Vagina (tissue), 2 donors: ENCODE data around the gene ERICH4. TPM values are rescaled to one million over a fixed set of nuclear protein-coding genes. Genes with fewer than 3 reads are reported as not detected.

Experiments
- DNase-seq, 2 donors: peaks; one replicate each; pipeline ENCODE4 v3.0.0-alpha.2; 2017; ENCODE audit errors: extremely low spot score in 2 of 2
- H3K27ac ChIP-seq: fragments of 200-600 bp; sonication (generic); one replicate; pipeline ENCODE4 v1.5.1; 2019
- H3K27me3 ChIP-seq: fragments of 200-600 bp; sonication (generic); one replicate; pipeline ENCODE4 v1.5.1; 2019
- H3K36me3 ChIP-seq, 2 donors: fragments of 200-600 bp; sonication (generic); one replicate each; pipeline ENCODE4 v1.5.1; 2017 to 2019
- H3K4me1 ChIP-seq: fragments of 200-600 bp; sonication (generic); one replicate; pipeline ENCODE4 v1.5.1; 2019
- H3K4me3 ChIP-seq, 2 donors: fragments of 200-600 bp; sonication (generic); 1 replicate in 1 of 2; 2 replicates in 1 of 2; pipeline ENCODE4 v1.5.1; 2016 to 2019
- H3K9me3 ChIP-seq: fragments of 200-600 bp; sonication (generic); one replicate; pipeline ENCODE4 v1.5.1; 2019
- POLR2A ChIP-seq, 2 donors: fragments of 450-650 bp; IDR thresholded peaks; one replicate each; pipeline ENCODE4 v1.6.1; 2017; ENCODE audit warnings: antibody characterized with exemption in 2 of 2, mild to moderate bottlenecking in 2 of 2, moderate library complexity in 2 of 2
- POLR2AphosphoS5 ChIP-seq, 2 donors: sonication (generic); formaldehyde crosslinking; IDR thresholded peaks; one replicate each; pipeline ENCODE4 v1.9.0; 2017; ENCODE audit warnings: antibody characterized with exemption in 2 of 2, mild to moderate bottlenecking in 2 of 2, low read depth in 1 of 2; ENCODE audit not compliant: insufficient read depth in 1 of 2
- intact Hi-C: fragments of 100-400 bp; cut with DNase I; formaldehyde crosslinking; loops from one replicate; pipeline ENCODE4 v1.15.1; 2023
- total RNA-seq: library from RNA; depleted of rRNA; stranded (reverse); fragments of >200 nt; gene quantifications from one replicate; pipeline ENCODE4 v1.2.3, GENCODE V29; 2016
- TF ChIP-seq, protein P1 (sequence below), 3 experiments: fragments of 450-650 bp in 2 of 3; fragments of 200-600 bp in 1 of 3; sonication (generic) in 1 of 3; IDR thresholded peaks; one replicate each; pipeline ENCODE4 v1.5.1; 2017 to 2019; ENCODE audit warnings: antibody characterized with exemption in 3 of 3, mild to moderate bottlenecking in 2 of 3, moderate library complexity in 2 of 3

ERICH4 gene
- total RNA-seq, 1 donor from 2014 or later, result not detected

DNA sequence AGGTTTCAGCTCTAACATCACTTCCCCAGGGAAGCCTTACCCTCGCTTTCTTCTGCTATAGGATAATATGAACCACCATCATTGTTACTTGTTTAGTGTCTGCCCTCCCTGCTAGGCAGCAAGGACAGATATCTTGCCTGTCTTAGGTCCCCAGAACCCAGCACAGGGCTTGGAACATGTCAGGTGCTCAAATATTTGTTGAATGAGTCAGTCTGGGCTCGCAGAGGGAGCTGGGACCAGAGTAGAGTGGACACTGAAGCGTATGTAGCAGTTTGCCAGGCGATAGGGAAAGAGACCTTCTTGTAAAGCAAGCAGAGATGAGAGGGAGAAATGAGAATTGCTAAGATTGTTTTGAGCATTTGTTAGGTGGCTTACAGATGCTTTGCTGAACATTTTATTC lies 33.7 kb upstream of the ERICH4 start:
- H3K27me3 ChIP-seq, result no peaks in the 10 kb centered on the region

DNA sequence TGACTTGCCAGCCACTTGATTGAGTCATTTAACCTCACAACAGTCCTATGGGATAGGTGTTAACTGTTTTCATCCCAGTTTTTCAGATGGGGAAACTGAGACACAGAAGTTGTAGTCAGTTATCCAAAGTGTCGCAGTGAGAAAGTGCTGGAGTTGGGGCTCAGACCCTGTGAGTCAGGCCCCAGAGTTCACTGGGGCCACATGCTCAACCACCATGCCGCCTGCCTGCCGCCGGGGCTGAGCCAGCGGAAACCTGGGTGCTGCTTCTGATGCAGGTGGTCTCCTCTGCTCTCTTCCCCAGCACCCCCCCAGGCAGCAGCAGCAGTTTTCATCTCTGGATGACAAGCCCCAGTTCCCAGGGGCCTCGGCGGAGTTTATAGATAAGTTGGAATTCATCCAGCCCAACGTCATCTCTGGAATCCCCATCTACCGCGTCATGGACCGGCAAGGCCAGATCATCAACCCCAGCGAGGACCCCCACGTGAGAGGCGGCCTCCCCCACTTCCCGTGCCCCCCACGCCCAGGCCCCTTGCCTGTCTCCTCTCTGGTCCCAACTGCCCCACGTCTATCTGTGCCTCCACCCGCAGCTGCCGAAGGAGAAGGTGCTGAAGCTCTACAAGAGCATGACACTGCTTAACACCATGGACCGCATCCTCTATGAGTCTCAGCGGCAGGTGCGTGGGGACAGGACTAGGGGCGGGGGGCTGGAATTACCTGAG lies 32.5 kb upstream of the ERICH4 start:
- intact Hi-C loops, result no loop called here
- Histone ChIP-seq H3K9me3 (no peaks in the 10 kb centered on the region), H3K36me3 (peaks cover 0 to 41% of the 10 kb centered on the region in 2 donors), H3K27ac (peak overlapping the region; percentile 61), H3K4me3 (no peak overlapping the region), H3K4me1 (peaks cover 25% of the 10 kb centered on the region), H3K27me3 (no peaks in the 10 kb centered on the region)
- no peak for DNase-seq
- TF ChIP-seq, protein P1, sequence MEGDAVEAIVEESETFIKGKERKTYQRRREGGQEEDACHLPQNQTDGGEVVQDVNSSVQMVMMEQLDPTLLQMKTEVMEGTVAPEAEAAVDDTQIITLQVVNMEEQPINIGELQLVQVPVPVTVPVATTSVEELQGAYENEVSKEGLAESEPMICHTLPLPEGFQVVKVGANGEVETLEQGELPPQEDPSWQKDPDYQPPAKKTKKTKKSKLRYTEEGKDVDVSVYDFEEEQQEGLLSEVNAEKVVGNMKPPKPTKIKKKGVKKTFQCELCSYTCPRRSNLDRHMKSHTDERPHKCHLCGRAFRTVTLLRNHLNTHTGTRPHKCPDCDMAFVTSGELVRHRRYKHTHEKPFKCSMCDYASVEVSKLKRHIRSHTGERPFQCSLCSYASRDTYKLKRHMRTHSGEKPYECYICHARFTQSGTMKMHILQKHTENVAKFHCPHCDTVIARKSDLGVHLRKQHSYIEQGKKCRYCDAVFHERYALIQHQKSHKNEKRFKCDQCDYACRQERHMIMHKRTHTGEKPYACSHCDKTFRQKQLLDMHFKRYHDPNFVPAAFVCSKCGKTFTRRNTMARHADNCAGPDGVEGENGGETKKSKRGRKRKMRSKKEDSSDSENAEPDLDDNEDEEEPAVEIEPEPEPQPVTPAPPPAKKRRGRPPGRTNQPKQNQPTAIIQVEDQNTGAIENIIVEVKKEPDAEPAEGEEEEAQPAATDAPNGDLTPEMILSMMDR (IDR thresholded peaks at IDR 0.05), result no peak
- TF ChIP-seq POLR2AphosphoS5 (IDR thresholded peaks at IDR 0.05; ENCODE audit: insufficient read depth in 1 of 2, low read depth in 1 of 2) (no peak), POLR2A (IDR thresholded peaks at IDR 0.05) (no peak)

More for the DNA sequence above, 33.7 kb upstream of the ERICH4 start:
- H3K27ac ChIP-seq, result no peak overlapping the region
- TF ChIP-seq, protein P1 (IDR thresholded peaks at IDR 0.05), result no peak
- no peak for TF ChIP-seq POLR2AphosphoS5 (IDR thresholded peaks at IDR 0.05; ENCODE audit: insufficient read depth in 1 of 2, low read depth in 1 of 2)
- no peak for TF ChIP-seq POLR2A (IDR thresholded peaks at IDR 0.05)
- no peak overlapping the region for H3K4me3 ChIP-seq
- intact Hi-C loops, result no loop called here
- no peak for DNase-seq
- peaks cover 0 to 29% of the 10 kb centered on the region in 2 donors for H3K36me3 ChIP-seq
- H3K4me1 ChIP-seq, result peaks cover 30% of the 10 kb centered on the region
- H3K9me3 ChIP-seq, result no peaks in the 10 kb centered on the region

DNA sequence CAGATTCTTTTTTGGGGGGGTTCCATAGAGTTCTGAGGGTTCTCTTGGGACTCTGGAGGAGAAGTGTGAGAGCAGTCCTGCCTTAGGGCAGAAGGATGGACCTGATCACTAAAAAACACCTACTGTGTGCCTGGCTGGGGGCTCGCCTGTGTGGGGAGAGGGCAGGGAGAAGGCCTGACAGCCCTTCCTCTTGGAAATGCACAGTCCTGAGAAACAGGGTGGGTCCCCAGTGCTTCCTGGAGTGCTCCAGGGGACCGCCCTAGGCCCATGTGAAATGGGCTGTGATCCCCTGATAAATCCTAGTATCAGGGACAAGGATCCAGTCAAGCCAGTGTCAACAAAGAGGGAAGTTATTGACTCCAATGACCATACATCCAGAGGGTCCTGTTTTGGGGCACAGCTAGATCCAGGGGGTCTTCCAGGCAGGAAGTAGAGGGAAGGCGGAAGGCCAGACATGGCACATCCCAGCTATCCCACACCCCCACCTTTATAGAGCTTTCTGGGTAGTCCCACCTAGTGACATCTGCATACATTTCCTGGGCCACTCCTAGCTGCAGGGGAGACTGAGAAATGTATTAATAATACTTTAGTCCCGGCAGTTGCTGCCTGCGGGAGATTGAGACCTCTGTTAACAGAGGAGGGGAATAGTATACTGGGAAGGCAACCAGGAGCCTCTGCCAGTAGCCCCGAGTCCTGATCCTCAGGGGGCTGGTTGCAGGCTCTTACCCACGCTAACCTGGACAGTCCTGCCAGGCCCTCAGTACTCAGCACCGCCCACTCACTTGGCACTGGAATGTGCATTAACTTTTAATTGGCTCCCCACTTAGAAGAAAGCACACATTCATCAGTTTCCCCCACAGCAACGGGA lies 31.6 kb upstream of the ERICH4 start:
- Histone ChIP-seq H3K4me3 (no peak overlapping the region), H3K36me3 (peaks cover 0 to 48% of the 10 kb centered on the region in 2 donors), H3K27me3 (no peaks in the 10 kb centered on the region), H3K9me3 (no peaks in the 10 kb centered on the region), H3K27ac (peak overlapping the region; percentile 61), H3K4me1 (peaks cover 21% of the 10 kb centered on the region)
- DNase-seq, result no peak
- TF ChIP-seq POLR2A (IDR thresholded peaks at IDR 0.05), result no peak
- TF ChIP-seq, protein P1 (IDR thresholded peaks at IDR 0.05), result no peak
- no peak for TF ChIP-seq POLR2AphosphoS5 (IDR thresholded peaks at IDR 0.05; ENCODE audit: insufficient read depth in 1 of 2, low read depth in 1 of 2)
- intact Hi-C loops, result no loop called here

DNA sequence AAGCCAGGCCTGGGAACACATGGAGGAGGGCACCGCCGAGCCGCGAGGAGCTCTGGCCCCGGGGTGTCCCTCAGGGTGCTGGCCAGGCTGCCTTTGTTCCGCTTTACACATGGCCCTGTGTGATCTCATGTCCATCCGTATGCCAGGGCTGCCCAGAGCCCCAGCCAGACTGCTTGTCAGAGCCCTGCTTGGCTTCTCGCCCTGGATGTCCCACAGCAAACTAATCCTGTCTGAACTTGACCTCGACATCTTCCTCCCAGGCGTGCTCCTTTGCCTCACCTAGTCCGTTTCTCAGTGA lies 31.0 kb upstream of the ERICH4 start:
- no peaks in the 10 kb centered on the region for H3K9me3 ChIP-seq
- no peaks in the 10 kb centered on the region for H3K27me3 ChIP-seq
- intact Hi-C loops, result no loop called here
- peaks cover 0 to 54% of the 10 kb centered on the region in 2 donors for H3K36me3 ChIP-seq
- H3K4me3 ChIP-seq, result no peak overlapping the region
- H3K27ac ChIP-seq, result peak overlapping the region; percentile 61
- TF ChIP-seq POLR2AphosphoS5 (IDR thresholded peaks at IDR 0.05; ENCODE audit: insufficient read depth in 1 of 2, low read depth in 1 of 2) (no peak), POLR2A (IDR thresholded peaks at IDR 0.05) (no peak)
- TF ChIP-seq, protein P1 (IDR thresholded peaks at IDR 0.05), result no peak
- peaks cover 21% of the 10 kb centered on the region for H3K4me1 ChIP-seq
- no peak for DNase-seq
